GM23248 (cell line): ENCODE results near the gene STAT4. TPM values are rescaled to one million over a fixed set of nuclear protein-coding genes. Genes with fewer than 3 reads are reported as not detected.

Experiments
- DNase-seq: peaks from one replicate; pipeline ENCODE4 v3.0.0-alpha.2; 2015
- H2AFZ ChIP-seq: fragments of 200-600 bp; sonication (generic); 2 replicates; pipeline ENCODE4 v1.6.1; 2016; ENCODE audit warnings: antibody characterized with exemption
- H3F3A ChIP-seq: fragments of 200-600 bp; sonication (generic); 2 replicates; pipeline ENCODE4 v1.6.1; 2016; ENCODE audit warnings: mild to moderate bottlenecking, antibody characterized with exemption, mixed run types; ENCODE audit not compliant: insufficient read depth
- H3K27ac ChIP-seq: fragments of 200-600 bp; sonication (generic); 2 replicates; pipeline ENCODE4 v1.5.1; 2016; ENCODE audit warnings: mild to moderate bottlenecking
- H3K27me3 ChIP-seq: fragments of 200-600 bp; sonication (generic); replicated peaks from 2 replicates; pipeline ENCODE4 v1.6.1; 2016; ENCODE audit warnings: mild to moderate bottlenecking; ENCODE audit not compliant: insufficient read depth
- H3K36me3 ChIP-seq: fragments of 200-600 bp; sonication (generic); 2 replicates; pipeline ENCODE4 v1.6.1; 2016; ENCODE audit warnings: low read depth, mild to moderate bottlenecking
- H3K4me1 ChIP-seq: fragments of 200-600 bp; sonication (generic); 2 replicates; pipeline ENCODE4 v1.6.1; 2016; ENCODE audit warnings: mild to moderate bottlenecking; ENCODE audit not compliant: insufficient read depth
- H3K4me2 ChIP-seq: fragments of 200-600 bp; sonication (generic); one replicate; pipeline ENCODE4 v1.6.1; 2016; ENCODE audit warnings: mild to moderate bottlenecking; ENCODE audit not compliant: unreplicated experiment
- H3K4me3 ChIP-seq: fragments of 200-600 bp; sonication (generic); 2 replicates; pipeline ENCODE4 v1.5.1; 2016; ENCODE audit warnings: mild to moderate bottlenecking
- H3K79me2 ChIP-seq: fragments of 200-600 bp; sonication (generic); 2 replicates; pipeline ENCODE4 v1.6.1; 2016; ENCODE audit warnings: mild to moderate bottlenecking; ENCODE audit not compliant: insufficient read depth
- H3K9ac ChIP-seq: fragments of 200-600 bp; sonication (generic); 2 replicates; pipeline ENCODE4 v1.6.1; 2016; ENCODE audit warnings: mild to moderate bottlenecking
- H3K9me2 ChIP-seq: fragments of 200-600 bp; sonication (generic); 2 replicates; pipeline ENCODE4 v1.6.1; 2016; ENCODE audit warnings: mixed run types, mild to moderate bottlenecking, moderate library complexity; ENCODE audit not compliant: insufficient read depth
- H3K9me3 ChIP-seq: fragments of 200-600 bp; sonication (generic); one replicate; pipeline ENCODE4 v1.6.1; 2017; ENCODE audit warnings: low read depth
- H4K20me1 ChIP-seq: fragments of 200-600 bp; sonication (generic); 2 replicates; pipeline ENCODE4 v1.6.0; 2016; ENCODE audit not compliant: insufficient read depth
- EZH2 ChIP-seq: fragments of 200-600 bp; sonication (generic); IDR thresholded peaks from 2 replicates; pipeline ENCODE4 v1.6.1; 2018; ENCODE audit warnings: antibody characterized with exemption, mild to moderate bottlenecking; ENCODE audit not compliant: insufficient read depth, poor library complexity, severe bottlenecking
- EZH2phosphoT487 ChIP-seq: fragments of 200-600 bp; sonication (generic); IDR thresholded peaks from 2 replicates; pipeline ENCODE4 v1.6.1; 2018; ENCODE audit warnings: antibody characterized with exemption, moderate library complexity, mild to moderate bottlenecking, low read depth; ENCODE audit not compliant: insufficient read depth
- WGBS, 2 experiments: methylation state at CpG; one replicate each; pipeline ENCODE4 v1.1.6; 2015 to 2017; ENCODE audit warnings: low lambda C conversion rate in 2 of 2, low coverage in 1 of 2; ENCODE audit errors: missing lambda C conversion rate in 2 of 2; 5-methylcytosine and 5-hydroxymethylcytosine counted together
- in situ Hi-C: fragments of 300-500 bp; cut with MboI; formaldehyde crosslinking; loops from 2 replicates; pipeline ENCODE4 v1.15.0; 2020
- polyA plus RNA-seq: library from polyadenylated mRNA; unstranded; fragments of >200 nt; fragmentation: Nextera tagmentation; extraction: Ambion mirVana; gene quantifications from 2 replicates; pipeline ENCODE4 v1.2.1, GENCODE V29; 2016
- small RNA-seq: library from RNA; depleted of rRNA; stranded (forward); fragments of <200 nt; gene quantifications from one replicate; pipeline ENCODE3, GENCODE V24; 2014; ENCODE audit warnings: low read depth, low replicate concordance
- total RNA-seq: library from RNA; depleted of rRNA; stranded (reverse); fragments of >200 nt; shearing (Covaris generic); gene quantifications from 2 replicates; pipeline ENCODE4 v1.2.3, GENCODE V29; 2014; rRNA removed

The STAT4 gene
- total and polyA plus RNA-seq, 2 experiments from 2014 or later, result 1.9 to 3.2 TPM

DNA sequence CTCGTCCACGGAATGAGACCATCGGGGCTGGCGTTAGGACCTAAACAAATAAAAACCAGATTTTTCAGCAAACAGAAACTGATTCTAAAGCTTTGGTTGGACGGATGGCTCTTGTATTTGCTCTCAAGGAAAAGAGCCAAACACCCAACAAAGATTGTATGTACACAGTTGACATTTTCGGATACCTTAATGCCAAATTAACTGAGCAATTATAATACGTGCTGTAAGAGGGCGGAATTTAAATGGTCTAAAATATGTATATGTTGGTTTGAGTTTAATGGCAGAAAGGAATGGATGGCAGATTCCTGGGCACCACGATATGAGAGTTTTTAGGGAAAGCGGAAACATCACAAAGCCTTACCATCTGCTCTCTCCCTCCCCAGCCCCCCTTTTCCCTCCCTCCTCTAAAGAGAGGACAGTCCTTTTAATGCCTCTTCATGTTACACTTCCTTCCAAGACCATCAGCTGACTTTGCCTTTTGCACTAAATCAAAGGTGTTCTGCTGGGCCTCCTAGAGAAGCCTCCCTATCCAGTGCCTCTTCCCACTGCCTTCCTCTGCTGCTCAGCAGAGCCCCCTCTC is 170.1 kb downstream of the STAT4 start:
- Histone ChIP-seq H2AFZ (no peak overlapping the region), H3K4me3 (no peak overlapping the region), H3K4me2 (no peak overlapping the region), H3F3A (peaks cover 95% of the 10 kb centered on the region), H3K27ac (no peak overlapping the region), H3K9ac (no peak overlapping the region), H3K36me3 (peaks cover 94% of the 10 kb centered on the region), H4K20me1 (no peaks in the 10 kb centered on the region), H3K79me2 (no peaks in the 10 kb centered on the region), H3K9me2 (no peaks in the 10 kb centered on the region), H3K9me3 (no peaks in the 10 kb centered on the region), H3K4me1 (peaks cover 21% of the 10 kb centered on the region), H3K27me3 (no peaks in the 10 kb centered on the region)
- WGBS, 2 experiments, result 93% methylated on average over 10 of the region's 10 CpGs
- in situ Hi-C loops, result no loop called here
- DNase-seq, result no peak
- TF ChIP-seq EZH2, result no peak
- no peak for TF ChIP-seq EZH2phosphoT487

DNA sequence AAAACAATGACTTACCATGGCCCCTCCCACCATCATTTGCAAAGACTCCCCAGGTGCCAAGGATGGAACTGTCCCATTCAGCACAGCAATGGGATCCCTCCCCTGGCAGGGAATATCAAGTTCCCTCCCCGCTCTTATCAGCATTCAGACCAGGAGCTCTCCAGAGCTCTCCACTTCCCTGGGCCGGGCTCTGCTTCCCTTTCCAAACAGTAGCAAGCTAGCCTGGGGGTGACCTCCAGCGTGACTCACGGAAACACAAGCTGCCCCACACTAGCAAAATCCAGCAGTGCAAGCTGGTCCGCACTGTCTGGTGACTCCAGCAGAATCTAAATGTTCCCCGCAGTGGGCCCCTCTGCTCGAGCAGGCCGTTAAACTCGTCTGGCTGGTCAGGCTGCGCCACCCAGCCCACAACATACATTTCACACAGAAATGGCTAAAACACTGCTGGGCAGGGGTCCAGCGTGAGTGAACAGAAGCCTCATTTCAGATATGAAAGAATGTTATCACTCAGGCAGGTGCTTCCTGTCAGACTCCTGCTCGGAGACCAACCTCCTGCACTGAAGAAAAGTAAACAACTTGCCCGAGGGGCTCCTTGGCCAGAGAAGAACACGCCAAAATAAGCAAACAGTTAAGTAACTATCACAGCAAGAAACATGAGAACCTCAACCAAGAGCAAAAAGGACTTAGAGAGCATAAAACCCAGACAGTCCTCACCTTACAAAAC is 170.7 kb downstream of the STAT4 start:
- Histone ChIP-seq H3K4me1 (peaks cover 19% of the 10 kb centered on the region), H3K36me3 (peaks cover 94% of the 10 kb centered on the region), H3K4me2 (no peak overlapping the region), H3K79me2 (no peaks in the 10 kb centered on the region), H3K9me2 (no peaks in the 10 kb centered on the region), H3K4me3 (no peak overlapping the region), H3K9me3 (no peaks in the 10 kb centered on the region), H3K9ac (no peak overlapping the region), H3K27me3 (no peaks in the 10 kb centered on the region), H2AFZ (no peak overlapping the region), H3F3A (peaks cover 95% of the 10 kb centered on the region), H3K27ac (no peak overlapping the region), H4K20me1 (no peaks in the 10 kb centered on the region)
- in situ Hi-C loops, result no loop called here
- DNase-seq, result no peak
- no peak for TF ChIP-seq EZH2phosphoT487
- 95 to 96% methylated on average over 14 of the region's 14 CpGs for WGBS, 2 experiments

Small RNA genes within 50 kb of the gene (small RNA-seq; reads per million reads assigned to genes)
- gene RNU6-959P, result not detected

Other genes with a start within 250 kb of the STAT4 start
- gene STAT1, start 136.8 kb downstream of the STAT4 start, total RNA-seq, result 227 and 232 TPM in 2 replicates
- 237 and 238 TPM in 2 replicates for gene STAT1, start 136.8 kb downstream of the STAT4 start, polyA plus RNA-seq
- gene MYO1B, start 94.4 kb upstream of the STAT4 start, total RNA-seq, result 197 and 211 TPM in 2 replicates
- 120 and 126 TPM in 2 replicates for gene MYO1B, start 94.4 kb upstream of the STAT4 start, polyA plus RNA-seq